B cell (primary cell): ENCODE data around the gene CLSTN2.

Source experiments
- CTCF ChIP-seq: fragments of 200-600 bp; IDR thresholded peaks from one replicate; pipeline ENCODE4 v1.8.0; 2022; ENCODE audit warnings: antibody characterized with exemption, mild to moderate bottlenecking
- EZH2 ChIP-seq: IDR thresholded peaks from 2 replicates; pipeline ENCODE4 v1.6.1; 2012; ENCODE audit warnings: borderline replicate concordance, low read depth, mild to moderate bottlenecking, moderate library complexity, low read length; ENCODE audit not compliant: insufficient read depth, poor library complexity, severe bottlenecking

- no peak for TF ChIP-seq CTCF
- TF ChIP-seq EZH2: no peak
These were observed 498.4 kb downstream of the CLSTN2 start for GRCh38 chr3:140433431-140433830.
